ENCODE results near the gene CSTB. TPM values are rescaled to one million over a fixed set of nuclear protein-coding genes. Genes with fewer than 3 reads are reported as not detected.

The CSTB gene
- total RNA-seq, 6 donors from 2014 or later: 19.9 to 122 (median 51.3) TPM

- Histone ChIP-seq H3K4me3 (no peak overlapping the region), H3K27me3 (no peaks in the 10 kb centered on the region), H3K4me1 (peaks cover 24 to 36% (median 28%) of the 10 kb centered on the region in 4 donors), H3K9me3 (no peaks in the 10 kb centered on the region), H3K27ac (no peak overlapping the region), H3K36me3 (peaks cover 0 to 13% (median 6%) of the 10 kb centered on the region in 4 donors)
- 85 to 88% methylated on average over 18 of the region's 18 CpGs for WGBS, 2 donors
- peak in 1 of 2 donors; percentile 80 for DNase-seq
- ATAC-seq (ENCODE audit: low FRiP score in 2 of 2): no peak
- TF ChIP-seq, protein P1, sequence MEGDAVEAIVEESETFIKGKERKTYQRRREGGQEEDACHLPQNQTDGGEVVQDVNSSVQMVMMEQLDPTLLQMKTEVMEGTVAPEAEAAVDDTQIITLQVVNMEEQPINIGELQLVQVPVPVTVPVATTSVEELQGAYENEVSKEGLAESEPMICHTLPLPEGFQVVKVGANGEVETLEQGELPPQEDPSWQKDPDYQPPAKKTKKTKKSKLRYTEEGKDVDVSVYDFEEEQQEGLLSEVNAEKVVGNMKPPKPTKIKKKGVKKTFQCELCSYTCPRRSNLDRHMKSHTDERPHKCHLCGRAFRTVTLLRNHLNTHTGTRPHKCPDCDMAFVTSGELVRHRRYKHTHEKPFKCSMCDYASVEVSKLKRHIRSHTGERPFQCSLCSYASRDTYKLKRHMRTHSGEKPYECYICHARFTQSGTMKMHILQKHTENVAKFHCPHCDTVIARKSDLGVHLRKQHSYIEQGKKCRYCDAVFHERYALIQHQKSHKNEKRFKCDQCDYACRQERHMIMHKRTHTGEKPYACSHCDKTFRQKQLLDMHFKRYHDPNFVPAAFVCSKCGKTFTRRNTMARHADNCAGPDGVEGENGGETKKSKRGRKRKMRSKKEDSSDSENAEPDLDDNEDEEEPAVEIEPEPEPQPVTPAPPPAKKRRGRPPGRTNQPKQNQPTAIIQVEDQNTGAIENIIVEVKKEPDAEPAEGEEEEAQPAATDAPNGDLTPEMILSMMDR (IDR thresholded peaks at IDR 0.05): no peak
- TF ChIP-seq POLR2AphosphoS5 (IDR thresholded peaks at IDR 0.05) (no peak), EP300 (IDR thresholded peaks at IDR 0.05) (no peak), POLR2A (IDR thresholded peaks at IDR 0.05) (no peak)
Observed at GRCh38 chr21:43808367-43808766, 32.3 kb upstream of the CSTB start.

DNA sequence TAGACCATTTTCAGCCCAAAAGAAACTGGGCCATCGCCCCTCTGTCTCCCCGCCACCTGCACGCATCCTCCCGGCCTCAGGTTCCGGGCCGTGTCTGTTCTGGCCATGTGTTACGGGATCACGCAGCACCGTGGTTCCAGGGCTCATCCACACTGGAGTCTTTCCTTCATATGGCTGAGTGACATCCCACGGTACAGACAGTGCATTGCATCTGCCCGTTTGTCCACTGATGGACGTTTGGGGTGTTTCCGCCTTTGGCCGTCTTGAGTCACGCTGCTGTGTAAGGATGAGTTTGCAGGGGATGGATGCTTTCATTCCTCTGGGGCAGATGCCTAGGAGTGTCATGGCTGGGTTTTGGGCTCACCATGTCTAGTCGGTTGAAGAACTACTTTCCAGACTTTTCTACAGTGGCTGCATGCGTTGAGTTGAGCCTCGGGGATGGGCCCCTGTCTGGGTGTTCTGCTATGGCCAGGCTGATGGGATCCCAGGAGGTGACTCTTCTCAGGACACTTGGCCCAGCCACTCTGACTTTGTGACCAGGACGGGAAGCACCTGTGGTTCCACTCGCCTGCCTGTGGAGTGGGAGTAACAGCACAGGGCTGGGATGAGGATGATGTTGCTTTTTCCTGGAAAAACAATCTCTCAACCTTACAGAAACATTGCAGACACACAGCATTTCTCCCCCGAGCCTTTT is 30.1 kb upstream of the CSTB start:
- ATAC-seq (ENCODE audit: low FRiP score in 2 of 2) (no peak), DNase-seq (peak in 1 of 2 donors; percentile 42)
- Histone ChIP-seq H3K4me1 (peaks cover 7 to 14% (median 8%) of the 10 kb centered on the region in 4 donors), H3K27ac (peak overlapping the region in 1 of 4 donors; percentile 70), H3K36me3 (peaks cover 6 to 35% (median 28%) of the 10 kb centered on the region in 4 donors), H3K9me3 (no peaks in the 10 kb centered on the region), H3K27me3 (no peaks in the 10 kb centered on the region), H3K4me3 (no peak overlapping the region)
- TF ChIP-seq EP300 (IDR thresholded peaks at IDR 0.05): no peak
- TF ChIP-seq POLR2A (IDR thresholded peaks at IDR 0.05): no peak
- TF ChIP-seq POLR2AphosphoS5 (IDR thresholded peaks at IDR 0.05): no peak
- TF ChIP-seq, protein P1 (IDR thresholded peaks at IDR 0.05): no peak
- WGBS, 2 donors: 88 to 92% methylated on average over 15 to 21 of the region's 21 CpGs

- H3K36me3 ChIP-seq: peaks cover 6 to 43% (median 36%) of the 10 kb centered on the region in 4 donors
- no peaks in the 10 kb centered on the region for H3K27me3 ChIP-seq
- peaks cover 0 to 6% (median 0%) of the 10 kb centered on the region in 4 donors for H3K4me1 ChIP-seq
- ATAC-seq (ENCODE audit: low FRiP score in 2 of 2): no peak
- no peaks in the 10 kb centered on the region for H3K9me3 ChIP-seq
- peak overlapping the region in 3 of 4 donors; percentile 21 to 70 (median 35) for H3K27ac ChIP-seq
- WGBS, 2 donors: 66 to 69% methylated on average over 14 of the region's 14 CpGs
- DNase-seq: peak in 1 of 2 donors; percentile 55
- TF ChIP-seq EP300 (IDR thresholded peaks at IDR 0.05): no peak
- TF ChIP-seq POLR2AphosphoS5 (IDR thresholded peaks at IDR 0.05): no peak
- TF ChIP-seq, protein P1 (IDR thresholded peaks at IDR 0.05): no peak
- TF ChIP-seq POLR2A (IDR thresholded peaks at IDR 0.05): no peak
- no peak overlapping the region for H3K4me3 ChIP-seq
Observed at GRCh38 chr21:43805275-43805800, 29.2 kb upstream of the CSTB start.

DNA sequence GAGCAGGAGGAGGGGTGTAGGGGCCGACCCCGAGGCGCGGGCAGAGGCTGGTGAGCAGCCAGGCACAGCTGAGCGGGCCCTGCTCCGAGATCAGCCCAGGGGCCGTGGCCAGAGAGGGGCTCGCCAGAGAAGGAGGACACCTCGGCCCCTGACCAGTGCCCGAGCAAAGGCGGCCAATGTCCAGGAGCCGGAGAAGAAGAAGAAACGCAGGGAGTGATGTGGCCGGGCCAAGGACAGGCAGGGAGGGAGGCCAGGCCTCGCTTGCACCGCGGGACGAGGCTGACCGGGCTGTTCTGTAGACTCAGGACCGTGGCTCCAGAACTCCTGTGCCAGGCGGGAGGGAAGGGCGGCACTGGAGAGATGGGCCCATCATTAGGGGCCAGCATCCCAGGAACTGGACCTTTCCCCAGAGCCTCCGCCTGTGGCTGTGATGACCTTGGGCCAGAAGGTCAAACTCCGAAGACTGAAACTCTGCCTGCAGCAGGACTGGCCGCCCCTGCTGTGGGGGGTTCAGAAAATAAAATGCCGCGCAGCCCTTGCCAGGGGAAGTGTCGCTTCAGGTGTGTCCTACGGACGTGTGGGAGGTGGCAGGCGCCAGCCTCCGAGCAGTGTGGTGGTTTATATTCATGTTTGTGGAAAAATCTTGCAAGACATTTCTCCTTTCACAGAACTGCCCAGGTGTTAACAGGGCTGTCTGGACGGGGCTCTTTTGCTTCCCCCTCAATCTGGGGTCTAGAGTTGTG is 27.6 kb upstream of the CSTB start:
- WGBS, 2 donors: 91 to 92% methylated on average over 30 to 33 of the region's 33 CpGs

More for the DNA sequence above, 27.6 kb upstream of the CSTB start:
- no peak for ATAC-seq (ENCODE audit: low FRiP score in 2 of 2)
- DNase-seq: peak in 1 of 2 donors; percentile 77
- Histone ChIP-seq H3K27me3 (no peaks in the 10 kb centered on the region), H3K27ac (no peak overlapping the region), H3K4me3 (no peak overlapping the region), H3K9me3 (no peaks in the 10 kb centered on the region), H3K4me1 (peaks cover 0 to 5% (median 0%) of the 10 kb centered on the region in 4 donors), H3K36me3 (peaks cover 6 to 59% (median 51%) of the 10 kb centered on the region in 4 donors)
- TF ChIP-seq EP300 (IDR thresholded peaks at IDR 0.05) (no peak), POLR2AphosphoS5 (IDR thresholded peaks at IDR 0.05) (no peak), POLR2A (IDR thresholded peaks at IDR 0.05) (no peak)
- TF ChIP-seq, protein P1 (IDR thresholded peaks at IDR 0.05): no peak
